ENCODE results near the gene CHERP. TPM values are rescaled to one million over a fixed set of nuclear protein-coding genes. Genes with fewer than 3 reads are reported as not detected.
"Not testable (repeated sequence)": the region's sequence is repeated elsewhere in the genome, so short reads cannot be mapped to it uniquely, and the experiment has no call there.

The CHERP gene
- total RNA-seq, 1 donor from 2014 or later = 78.4 TPM

DNA sequence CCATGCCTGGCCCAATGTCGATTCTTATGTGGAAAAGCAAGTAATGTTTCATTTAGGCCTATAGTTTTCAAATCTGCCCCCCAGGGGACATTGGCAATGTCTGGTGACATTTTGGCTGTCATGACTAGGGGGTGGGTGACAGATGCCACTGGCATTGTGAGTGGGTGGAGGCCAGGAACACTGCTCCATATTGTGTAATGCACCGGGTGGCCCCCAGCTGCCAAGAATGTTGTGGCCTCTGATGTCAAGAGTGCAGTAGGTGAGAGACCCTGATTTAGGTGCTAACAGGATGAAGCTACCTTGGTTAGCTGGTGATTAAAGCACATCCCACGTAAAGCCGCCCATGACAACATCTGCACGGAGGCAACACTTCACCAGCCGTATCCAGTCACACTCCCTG is 35.3 kb downstream of the CHERP start:
- no peaks in the 10 kb centered on the region for H3K4me1 Mint-ChIP-seq
- peaks cover 11% of the 10 kb centered on the region for H3K36me3 Mint-ChIP-seq
- no peak overlapping the region for H3K27ac Mint-ChIP-seq
- H3K9me3 Mint-ChIP-seq = no peaks in the 10 kb centered on the region
- no peak overlapping the region for H3K4me3 Mint-ChIP-seq
- H3K27me3 Mint-ChIP-seq (ENCODE audit: low read depth) = no peaks in the 10 kb centered on the region
- TF ChIP-seq, protein P1, sequence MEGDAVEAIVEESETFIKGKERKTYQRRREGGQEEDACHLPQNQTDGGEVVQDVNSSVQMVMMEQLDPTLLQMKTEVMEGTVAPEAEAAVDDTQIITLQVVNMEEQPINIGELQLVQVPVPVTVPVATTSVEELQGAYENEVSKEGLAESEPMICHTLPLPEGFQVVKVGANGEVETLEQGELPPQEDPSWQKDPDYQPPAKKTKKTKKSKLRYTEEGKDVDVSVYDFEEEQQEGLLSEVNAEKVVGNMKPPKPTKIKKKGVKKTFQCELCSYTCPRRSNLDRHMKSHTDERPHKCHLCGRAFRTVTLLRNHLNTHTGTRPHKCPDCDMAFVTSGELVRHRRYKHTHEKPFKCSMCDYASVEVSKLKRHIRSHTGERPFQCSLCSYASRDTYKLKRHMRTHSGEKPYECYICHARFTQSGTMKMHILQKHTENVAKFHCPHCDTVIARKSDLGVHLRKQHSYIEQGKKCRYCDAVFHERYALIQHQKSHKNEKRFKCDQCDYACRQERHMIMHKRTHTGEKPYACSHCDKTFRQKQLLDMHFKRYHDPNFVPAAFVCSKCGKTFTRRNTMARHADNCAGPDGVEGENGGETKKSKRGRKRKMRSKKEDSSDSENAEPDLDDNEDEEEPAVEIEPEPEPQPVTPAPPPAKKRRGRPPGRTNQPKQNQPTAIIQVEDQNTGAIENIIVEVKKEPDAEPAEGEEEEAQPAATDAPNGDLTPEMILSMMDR (IDR thresholded peaks at IDR 0.05; ENCODE audit: unreplicated experiment) = no peak
- DNase-seq (ENCODE audit: low spot score in 2 of 2, unreplicated experiment in 2 of 2) = no peak

DNA sequence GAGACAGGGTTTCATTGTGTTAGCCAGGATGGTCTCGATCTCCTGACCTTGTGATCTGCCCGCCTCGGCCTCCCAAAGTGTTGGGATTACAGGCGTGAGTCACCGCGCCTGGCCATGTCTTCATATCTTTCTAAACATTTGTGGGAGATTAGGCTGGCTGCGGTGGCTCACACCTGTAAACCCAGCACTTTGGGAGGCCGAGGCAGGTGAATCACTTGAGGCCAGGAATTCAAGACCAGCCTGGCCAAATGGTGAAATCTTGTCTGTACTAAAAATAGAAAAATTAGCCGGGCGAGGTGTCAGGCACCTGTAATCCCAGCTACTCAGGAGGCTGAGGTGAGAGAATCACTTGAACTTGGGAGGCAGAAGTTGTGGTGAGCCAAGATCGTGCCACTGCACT is 36.1 kb downstream of the CHERP start:
- not testable (repeated sequence) for H3K9me3 Mint-ChIP-seq; H3K27me3 Mint-ChIP-seq (ENCODE audit: low read depth); DNase-seq (ENCODE audit: low spot score in 2 of 2, unreplicated experiment in 2 of 2); H3K4me3 Mint-ChIP-seq; H3K27ac Mint-ChIP-seq; H3K4me1 Mint-ChIP-seq
- H3K36me3 Mint-ChIP-seq = peaks cover 12% of the 10 kb centered on the region

DNA sequence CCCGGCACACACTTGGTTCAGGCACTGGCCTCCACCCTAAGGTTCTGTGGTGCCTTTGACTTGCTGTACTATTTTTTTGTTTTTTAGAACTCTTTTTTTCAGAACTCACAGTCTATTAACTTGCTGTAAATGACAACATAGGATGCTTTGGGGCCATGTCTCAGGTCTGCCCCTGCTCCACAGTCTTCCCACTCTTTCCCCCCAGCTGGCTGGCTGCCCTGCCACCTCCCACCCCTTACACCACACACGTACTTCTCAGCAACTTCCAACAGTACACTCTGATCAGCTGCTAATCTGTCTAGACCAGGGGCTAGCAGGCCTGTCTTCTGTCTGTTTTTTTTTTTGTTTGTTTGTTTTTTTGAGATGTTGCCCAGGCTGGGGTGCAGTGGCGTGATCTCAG is 38.0 kb downstream of the CHERP start:
- H3K27ac Mint-ChIP-seq = no peak overlapping the region
- peaks cover 15% of the 10 kb centered on the region for H3K36me3 Mint-ChIP-seq
- DNase-seq (ENCODE audit: low spot score in 2 of 2, unreplicated experiment in 2 of 2) = no peak
- H3K27me3 Mint-ChIP-seq (ENCODE audit: low read depth) = no peaks in the 10 kb centered on the region
- no peaks in the 10 kb centered on the region for H3K9me3 Mint-ChIP-seq
- H3K4me1 Mint-ChIP-seq = no peaks in the 10 kb centered on the region
- H3K4me3 Mint-ChIP-seq = no peak overlapping the region
- TF ChIP-seq, protein P1 (IDR thresholded peaks at IDR 0.05; ENCODE audit: unreplicated experiment) = no peak

DNA sequence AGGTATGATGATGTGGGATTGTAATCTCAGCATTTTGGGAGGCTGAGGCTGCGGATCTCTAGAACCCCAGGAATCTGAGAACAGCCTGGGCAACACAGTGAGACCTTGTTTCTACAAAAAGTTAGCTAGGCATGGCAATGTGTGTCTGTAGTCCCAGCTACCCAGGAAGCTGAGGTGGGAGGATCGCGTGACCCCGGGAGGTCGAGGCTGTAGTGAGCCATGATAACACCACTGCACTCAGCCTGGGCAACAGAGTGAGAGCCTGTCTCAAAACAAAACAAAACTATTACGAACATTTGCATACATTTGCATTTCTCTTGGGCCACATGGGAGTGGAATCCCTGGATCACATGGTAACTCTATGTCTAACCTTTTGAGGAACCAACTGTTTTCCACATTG is 44.4 kb downstream of the CHERP start:
- Mint-ChIP-seq H3K36me3 (peaks cover 9% of the 10 kb centered on the region), H3K4me3 (peak overlapping the region; percentile 94), H3K9me3 (no peaks in the 10 kb centered on the region), H3K27ac (no peak overlapping the region), H3K27me3 (ENCODE audit: low read depth) (no peaks in the 10 kb centered on the region), H3K4me1 (peaks cover 20% of the 10 kb centered on the region)
- TF ChIP-seq, protein P1 (IDR thresholded peaks at IDR 0.05; ENCODE audit: unreplicated experiment) = no peak
- no peak for DNase-seq (ENCODE audit: low spot score in 2 of 2, unreplicated experiment in 2 of 2)

GRCh38 chr19:16497042-16497441 is 45.2 kb downstream of the CHERP start:
- TF ChIP-seq, protein P1 (IDR thresholded peaks at IDR 0.05; ENCODE audit: unreplicated experiment) = no peak
- Mint-ChIP-seq H3K4me3 (peak overlapping the region; percentile 94), H3K27ac (no peak overlapping the region), H3K4me1 (peaks cover 20% of the 10 kb centered on the region), H3K36me3 (peaks cover 6% of the 10 kb centered on the region), H3K27me3 (ENCODE audit: low read depth) (no peaks in the 10 kb centered on the region), H3K9me3 (no peaks in the 10 kb centered on the region)
- no peak for DNase-seq (ENCODE audit: low spot score in 2 of 2, unreplicated experiment in 2 of 2)

GRCh38 chr19:16496613-16496983 is 45.6 kb downstream of the CHERP start:
- H3K27ac Mint-ChIP-seq = peak overlapping the region; percentile 91

More at GRCh38 chr19:16496613-16496983, 45.6 kb downstream of the CHERP start:
- TF ChIP-seq, protein P1 (IDR thresholded peaks at IDR 0.05; ENCODE audit: unreplicated experiment) = no peak
- DNase-seq (ENCODE audit: low spot score in 2 of 2, unreplicated experiment in 2 of 2) = no peak
- peaks cover 20% of the 10 kb centered on the region for H3K4me1 Mint-ChIP-seq
- peaks cover 6% of the 10 kb centered on the region for H3K36me3 Mint-ChIP-seq
- H3K4me3 Mint-ChIP-seq = peak overlapping the region; percentile 94
- H3K9me3 Mint-ChIP-seq = no peaks in the 10 kb centered on the region
- H3K27me3 Mint-ChIP-seq (ENCODE audit: low read depth) = no peaks in the 10 kb centered on the region
